ENCODE measurements around the gene DLGAP1. TPM values are rescaled to one million over a fixed set of nuclear protein-coding genes. Genes with fewer than 3 reads are reported as not detected.
"Not testable (repeated sequence)": the region's sequence is repeated elsewhere in the genome, so short reads cannot be mapped to it uniquely, and the experiment has no call there.

The DLGAP1 gene
- total RNA-seq, 1 donor from 2014 or later = 4.4 TPM

DNA sequence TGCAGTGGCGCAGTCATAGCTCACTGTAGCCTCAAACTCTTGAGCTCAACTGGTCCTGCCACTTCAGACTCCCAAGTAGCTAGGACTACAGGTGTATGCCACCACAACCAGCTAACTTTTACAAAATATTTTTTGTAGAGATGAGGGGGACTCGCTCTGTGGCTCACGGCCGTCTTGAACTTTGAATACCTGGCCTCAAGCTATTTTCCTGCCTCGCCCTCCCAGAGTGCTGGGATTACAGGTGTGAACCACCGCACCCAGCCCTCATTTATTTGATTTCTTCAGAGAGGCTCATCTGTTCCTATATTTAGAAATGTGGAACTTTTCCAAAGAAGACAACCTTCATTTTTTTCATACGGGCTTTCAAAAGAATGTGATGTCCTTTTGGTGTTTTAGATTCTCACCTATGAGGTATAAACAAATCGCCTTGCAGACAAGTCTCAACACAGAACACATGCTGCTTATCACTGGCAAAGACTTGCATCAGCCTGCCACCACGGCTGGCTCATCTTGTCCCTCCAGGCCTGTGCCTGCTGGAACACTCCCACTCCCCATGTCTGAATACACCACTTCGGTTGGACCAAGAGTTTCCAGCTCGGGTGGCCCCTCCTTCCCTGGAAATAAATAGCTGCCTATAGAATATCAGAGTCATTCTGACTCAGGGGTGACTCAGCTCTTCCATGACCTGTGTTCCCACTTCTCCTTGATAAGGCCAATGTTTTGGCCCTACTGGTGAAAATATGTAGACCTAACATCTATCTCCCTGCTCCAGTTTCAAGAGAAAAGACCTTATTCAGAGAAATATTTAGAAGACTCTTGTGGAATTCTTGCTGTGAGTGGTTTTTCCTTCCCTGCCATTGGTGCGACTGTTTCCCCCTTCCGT, 802.5 kb downstream of the DLGAP1 start:
- DNase-seq = peak; percentile 68

DNA sequence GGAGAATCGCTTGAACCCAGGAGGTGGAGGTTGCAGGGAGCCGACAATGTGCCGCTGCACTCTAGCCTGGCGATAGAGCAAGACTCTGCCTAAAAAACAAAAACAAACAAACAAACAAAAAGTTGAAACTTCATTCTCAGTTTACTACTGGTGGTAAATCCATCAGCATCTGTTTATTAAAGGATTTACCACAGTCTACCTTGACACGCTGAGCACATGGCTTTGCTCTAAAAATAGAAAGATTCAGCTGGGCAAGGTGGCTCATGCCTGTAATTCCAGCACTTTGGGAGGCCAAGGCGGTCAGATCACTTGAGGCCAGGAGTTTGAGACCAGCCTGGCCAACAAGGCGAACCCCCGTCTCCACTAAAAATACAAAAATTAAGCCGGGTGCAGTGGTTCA, 803.8 kb downstream of the DLGAP1 start:
- DNase-seq = no peak

DNA sequence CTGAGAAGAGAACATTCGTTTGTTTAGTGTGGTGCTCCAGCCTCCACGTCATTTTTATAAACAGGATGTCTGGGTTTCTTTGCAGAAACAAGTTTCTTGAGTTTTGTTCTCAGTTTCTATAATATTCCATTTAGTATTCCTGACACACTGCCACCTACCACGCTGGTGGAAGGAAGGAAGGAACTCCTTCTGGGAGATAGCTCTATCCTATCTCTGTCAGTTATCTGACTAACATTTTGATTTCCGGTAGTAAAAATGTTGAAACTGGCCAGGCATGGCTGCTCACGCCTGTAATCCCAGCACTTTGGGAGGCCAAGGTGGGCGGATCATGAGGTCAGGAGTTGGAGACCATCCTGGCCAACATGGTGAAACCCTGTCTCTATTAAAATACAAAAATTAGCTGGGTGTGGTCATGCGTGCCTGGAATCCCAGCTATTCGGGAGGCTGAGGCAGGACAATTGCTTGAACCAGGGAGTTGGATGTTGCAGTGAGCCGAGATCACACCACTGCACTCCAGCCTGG, 804.5 kb downstream of the DLGAP1 start:
- DNase-seq = not testable (repeated sequence)

DNA sequence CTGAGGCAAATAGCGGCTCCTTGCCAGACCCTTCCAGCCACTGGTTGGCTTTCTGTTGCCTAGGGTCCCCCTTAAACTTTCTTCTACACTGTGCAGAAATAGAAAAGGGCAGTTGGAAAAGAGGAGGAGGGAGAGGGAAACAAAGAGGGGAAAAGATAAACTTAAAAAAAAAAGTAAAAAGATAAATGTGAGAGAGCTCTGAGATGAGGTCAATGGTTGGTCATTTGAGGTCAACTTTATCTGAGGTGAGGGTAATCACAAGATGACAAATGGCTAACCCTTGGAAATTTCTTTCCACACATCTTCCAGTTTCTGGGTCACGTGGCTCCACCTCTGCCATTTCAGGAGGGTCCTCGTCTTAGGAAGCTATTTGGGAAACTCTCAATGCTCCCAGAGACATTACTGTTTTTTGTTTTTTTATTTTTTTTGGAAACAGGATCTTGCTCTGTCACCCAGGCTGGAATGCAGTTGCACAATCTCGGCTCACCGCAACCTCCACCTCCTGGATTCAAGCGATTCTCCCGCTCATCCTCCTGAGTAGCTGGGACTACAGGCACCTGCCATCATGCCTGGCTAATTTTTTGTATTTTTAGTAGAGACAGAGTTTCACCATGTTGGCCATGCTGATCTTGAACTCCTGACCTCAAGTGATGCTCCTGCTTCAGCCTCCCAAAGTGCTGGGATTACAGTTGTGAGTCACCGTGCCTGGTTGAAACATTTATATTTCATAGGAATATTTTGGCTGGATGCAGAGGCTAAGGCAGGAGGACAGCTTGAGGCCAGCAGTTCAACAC, 805.3 kb downstream of the DLGAP1 start:
- no peak for DNase-seq

DNA sequence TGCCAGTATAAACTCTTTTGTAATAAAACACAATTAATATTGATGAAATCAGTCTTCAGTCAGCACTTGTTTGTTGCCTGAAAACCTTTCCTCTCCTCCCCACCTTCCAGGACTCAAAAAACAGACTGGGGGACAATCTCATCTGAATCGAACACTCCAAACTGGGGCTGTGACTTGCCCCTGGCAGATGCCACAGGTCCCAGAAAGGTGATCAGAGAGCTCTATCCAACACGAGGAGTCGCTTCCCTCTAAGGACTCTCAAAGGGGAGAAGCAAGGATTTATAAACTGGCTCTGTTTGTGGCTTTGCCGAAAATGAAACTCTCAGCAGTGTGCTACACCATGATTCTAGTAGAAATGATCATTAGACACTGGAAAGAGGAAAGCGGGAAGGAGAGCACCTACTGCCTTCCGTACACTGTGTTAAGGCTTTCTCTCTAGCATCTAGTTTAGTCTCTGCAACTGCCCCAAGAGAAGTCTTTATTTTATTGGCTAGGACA, 805.9 kb downstream of the DLGAP1 start:
- DNase-seq = no peak

DNA sequence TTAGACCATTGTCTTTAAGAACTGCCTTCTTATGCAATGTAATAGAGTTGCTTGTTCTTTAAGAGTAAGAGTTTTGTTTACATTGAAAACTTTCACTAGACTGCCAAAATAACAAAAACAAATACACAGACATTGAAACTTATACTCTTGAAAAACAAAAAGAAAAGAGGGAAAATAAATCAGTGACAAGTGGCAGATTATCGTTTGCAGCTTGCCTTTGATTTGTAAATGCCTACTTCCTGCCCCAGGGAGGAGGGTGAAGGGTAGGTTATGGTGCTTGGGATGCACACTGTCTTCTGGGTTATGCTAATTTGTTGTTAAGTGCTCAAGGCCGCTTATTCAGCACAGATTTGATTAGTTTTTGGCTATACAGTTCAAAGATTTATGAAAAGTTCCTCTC, 806.5 kb downstream of the DLGAP1 start:
- DNase-seq = no peak

DNA sequence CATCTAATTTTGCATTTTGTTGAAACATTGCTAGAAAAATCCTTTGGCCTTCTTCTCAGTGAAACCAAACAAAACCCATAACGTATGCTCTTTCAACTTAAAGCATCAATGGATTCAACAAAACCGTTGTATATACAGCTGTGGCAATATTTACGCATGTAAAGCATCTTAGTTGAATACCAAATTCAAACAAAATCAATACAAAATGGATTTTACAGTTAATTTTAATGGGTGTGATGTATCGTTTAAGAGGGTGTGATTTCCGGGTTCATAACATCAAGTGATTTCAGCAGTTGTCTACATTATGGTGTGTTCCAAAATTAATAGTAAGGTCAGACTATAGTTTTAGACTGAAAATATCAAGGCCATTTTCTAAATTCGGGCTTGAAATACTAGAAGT, 806.9 kb downstream of the DLGAP1 start:
- DNase-seq = no peak

DNA sequence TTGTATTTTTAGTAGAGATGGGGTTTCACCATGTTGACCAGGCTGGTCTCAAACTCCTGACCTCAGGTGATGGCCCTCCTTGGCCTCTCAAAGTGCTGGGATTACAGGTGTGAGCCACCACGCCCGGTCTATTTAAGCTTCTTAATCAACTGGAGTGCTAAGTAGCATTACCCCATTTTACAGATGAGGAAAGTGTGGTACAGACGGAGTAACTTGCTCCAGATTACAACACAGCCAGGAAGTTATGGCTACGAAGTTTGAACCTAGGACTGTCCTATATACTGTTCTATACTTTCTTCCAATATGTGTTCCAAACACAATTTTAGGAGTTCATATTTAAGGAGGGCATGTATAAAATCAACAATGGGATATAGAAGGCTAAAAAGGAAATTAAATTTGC, 807.5 kb downstream of the DLGAP1 start:
- no peak for DNase-seq

DNA sequence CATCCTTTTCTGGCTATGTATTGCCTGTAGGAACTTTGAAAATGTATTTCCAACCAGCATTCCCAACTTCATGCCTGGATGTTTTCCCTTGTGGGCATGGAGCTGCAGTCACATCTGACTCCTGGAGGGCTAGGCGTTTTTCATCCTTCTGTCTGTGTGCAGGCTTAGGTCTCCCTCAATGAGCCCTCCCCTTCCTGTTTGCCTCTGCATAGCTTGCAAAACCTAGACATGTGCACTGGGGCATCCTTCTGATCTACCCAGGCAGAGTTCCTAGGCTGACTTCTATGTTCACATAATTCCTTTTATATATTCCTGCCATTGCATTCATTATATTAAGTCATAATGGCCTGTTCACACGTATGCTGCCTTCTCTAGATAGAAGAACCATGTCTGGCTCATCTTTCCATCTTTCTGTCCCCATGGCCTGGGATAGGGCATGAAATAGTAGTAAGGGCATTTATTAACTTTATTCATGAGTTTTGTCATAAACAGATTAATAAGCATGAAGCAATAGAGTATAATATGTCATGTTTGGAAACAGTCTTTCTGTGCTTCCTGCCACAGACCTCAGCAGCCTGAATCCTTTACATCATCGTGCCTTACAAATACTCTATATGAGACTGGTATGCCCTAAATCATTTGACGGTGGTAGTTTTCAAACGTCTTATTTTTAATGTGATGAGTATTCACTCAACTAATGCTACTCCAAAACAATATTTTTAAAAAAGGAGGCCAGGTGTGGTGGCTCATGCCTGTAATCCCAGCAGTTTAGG, 809.5 kb downstream of the DLGAP1 start:
- no peak for DNase-seq

DNA sequence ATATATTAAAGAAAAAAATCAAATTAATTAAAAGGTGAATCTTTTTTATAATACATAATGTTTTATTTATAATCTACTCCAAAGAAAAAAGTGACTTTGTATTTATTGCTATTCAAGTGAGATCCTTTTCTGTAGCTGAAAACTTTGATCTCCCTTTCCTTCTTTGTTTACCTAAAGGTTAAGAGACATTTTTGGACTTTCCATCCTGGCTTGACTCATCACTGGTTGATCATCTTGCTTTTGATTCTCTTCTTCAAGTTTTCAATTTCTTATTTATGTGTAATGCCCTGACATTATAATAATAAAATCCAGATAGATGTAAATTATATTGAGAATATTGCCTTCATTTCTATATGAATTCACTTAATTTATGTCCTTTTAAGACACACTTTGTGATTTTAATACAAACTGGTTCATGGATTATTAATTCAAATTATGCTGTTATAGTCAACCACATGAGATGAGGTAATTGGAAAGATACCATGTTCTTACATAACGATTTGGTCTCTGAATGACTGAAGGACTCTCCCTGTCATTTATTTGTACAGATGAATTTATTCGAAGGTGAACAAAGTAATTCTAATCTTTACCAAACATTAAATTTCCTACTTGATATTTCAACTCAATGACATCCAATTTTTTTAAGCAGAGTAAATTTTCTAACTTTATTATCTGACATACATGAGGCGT, 820.7 kb downstream of the DLGAP1 start:
- no peak for DNase-seq

DNA sequence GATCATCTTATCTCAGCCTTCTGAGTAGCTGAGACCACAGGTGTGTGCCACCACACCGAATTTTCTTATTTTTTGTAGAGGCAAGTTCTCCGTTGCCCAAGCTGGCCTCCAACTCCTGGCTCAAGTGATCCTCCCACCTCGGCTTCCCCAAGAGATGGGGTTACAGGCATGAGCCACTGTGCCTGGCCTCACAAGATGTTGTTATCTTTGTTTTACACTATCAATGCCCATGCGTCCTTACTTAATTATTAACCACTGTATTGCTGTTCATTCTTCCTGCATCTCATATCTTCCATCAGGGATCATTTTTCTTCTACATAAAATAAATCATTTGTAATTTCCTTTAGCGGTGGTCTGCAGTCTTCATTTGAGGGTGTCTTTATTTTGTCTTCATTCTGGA, 823.2 kb downstream of the DLGAP1 start:
- DNase-seq = no peak

DNA sequence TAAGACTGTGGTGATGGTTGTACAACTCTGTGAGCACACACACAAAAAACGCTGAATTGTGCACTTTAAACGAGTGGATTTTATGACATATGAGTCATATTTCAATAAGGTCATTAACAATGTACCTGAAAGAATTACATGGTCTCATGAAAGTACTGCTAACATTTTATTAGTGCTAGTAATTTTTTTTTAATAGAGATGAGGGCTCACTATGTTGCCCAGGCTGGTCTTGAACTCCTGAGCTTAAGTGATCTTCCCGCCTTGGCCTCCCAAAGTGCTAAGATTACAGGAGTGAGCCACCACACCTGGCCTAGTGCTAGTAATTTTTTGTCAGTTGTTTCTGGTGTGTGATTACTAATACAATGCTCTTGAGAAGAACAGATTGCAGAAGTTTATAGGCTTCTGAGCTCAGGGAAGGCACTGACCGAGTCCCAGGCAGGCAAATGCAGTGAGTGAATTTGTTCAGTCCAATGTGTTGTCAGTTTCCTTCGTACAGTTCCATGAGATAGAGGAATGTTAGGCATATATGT, 828.1 kb downstream of the DLGAP1 start:
- DNase-seq = no peak

DNA sequence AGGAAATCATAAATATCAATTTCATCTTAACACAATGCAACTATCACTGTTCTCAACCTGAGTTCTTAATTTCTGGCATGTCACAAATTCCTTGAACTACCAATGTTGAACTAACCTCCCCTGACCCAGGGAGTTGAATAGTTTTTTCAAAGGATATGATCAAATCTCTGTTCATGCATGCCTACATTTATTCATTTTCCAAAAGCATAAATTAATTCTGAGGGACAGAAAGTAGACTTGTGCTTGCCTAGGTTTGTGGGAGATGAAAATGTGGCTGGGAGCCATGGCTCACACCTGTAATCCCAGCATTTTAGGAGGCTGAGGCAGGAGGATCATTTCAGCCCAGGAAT, 829.4 kb downstream of the DLGAP1 start:
- DNase-seq = no peak

DNA sequence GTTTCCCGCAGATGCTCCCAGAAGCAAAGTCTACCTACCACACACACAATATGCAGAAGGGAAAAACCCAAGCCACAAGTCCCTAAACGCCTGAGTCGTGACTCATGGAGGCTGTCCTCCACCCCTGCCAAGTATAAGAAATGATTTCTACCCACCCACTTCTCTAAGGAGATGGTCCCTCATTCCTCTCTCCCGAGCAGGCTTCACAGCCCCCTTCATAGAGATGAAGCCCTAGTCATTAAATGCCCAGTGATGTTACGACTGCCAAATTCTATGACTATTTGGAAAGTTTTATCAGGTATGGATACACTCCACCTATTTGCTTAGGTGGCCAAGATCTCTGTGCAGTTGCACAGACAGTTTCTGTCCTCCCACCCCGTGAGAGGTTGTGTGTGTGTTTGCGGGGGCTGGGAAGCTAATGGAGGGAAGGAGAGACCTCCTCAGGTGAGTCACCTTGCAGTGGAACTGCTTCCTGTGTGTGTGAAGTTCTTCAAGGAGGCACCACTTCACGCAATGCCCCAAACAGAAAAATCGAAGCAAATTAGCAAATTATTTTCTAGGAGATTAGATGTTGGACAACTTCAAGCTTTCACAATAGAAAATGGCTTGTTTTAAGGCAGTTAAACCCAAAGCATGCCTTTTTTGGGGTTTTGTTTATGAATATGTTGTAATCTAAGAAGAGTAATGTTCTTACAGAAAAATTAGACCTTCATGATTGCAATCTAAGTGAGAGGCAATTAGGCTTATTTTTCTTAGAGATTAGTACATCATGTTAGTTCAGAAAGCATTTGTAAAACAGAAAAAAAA, 830.0 kb downstream of the DLGAP1 start:
- no peak for DNase-seq

DNA sequence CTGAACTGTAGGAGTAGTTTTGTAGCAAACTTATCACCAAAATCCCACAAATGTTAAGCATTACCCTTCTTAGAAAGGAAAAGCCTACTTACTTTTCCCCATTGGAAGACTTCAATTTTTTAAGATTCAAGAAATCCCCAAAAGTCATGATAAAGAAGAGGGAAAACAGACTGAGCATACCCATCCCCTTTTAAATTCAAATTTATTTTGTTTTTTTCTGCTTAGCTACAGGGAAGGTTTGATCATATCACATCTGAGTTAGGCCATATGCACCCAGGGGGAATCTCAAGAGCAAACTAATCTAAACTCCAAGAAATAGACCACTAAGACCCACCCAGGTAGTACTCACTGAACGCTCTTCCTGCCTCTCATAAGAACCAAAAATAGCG, 830.6 kb downstream of the DLGAP1 start:
- DNase-seq = peak; percentile 46

DNA sequence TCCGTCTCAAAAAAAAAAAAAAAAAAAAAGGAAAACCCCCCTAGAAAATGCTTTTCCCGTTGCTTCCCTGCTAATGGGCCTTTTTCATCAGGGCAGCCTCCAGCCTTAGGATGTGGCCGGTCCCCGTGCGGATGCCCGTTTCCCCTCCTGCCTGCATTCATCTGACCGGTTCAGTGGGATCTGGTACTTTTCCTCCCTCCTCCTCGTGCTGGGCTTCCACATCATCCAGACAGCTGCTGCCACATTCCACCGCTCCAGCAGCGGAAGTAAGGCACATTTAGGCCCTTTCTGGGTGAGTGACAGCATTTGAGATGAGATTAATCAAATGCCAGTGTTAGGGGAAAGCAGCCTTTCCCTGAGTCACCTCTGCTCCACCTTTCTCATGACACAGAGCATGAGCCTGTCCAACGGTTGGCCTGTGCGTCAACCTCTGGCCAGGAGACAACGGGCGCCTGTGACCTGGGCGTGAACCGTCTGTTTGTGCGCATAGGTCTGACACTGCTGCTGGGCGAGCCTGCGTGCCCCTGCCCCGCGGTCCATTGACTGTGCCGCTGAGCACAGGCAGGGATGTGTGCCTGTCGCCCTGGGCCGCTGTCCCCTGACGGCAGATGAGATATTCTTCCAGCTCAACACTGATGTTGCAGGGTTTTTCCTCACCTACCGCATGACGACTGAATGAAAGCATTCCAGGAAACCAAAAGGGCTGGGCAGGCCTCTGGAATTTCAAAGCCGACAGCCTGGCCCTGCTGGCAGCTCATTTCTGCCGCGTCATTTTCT, 831.1 kb downstream of the DLGAP1 start:
- peak; percentile 82 for DNase-seq

DNA sequence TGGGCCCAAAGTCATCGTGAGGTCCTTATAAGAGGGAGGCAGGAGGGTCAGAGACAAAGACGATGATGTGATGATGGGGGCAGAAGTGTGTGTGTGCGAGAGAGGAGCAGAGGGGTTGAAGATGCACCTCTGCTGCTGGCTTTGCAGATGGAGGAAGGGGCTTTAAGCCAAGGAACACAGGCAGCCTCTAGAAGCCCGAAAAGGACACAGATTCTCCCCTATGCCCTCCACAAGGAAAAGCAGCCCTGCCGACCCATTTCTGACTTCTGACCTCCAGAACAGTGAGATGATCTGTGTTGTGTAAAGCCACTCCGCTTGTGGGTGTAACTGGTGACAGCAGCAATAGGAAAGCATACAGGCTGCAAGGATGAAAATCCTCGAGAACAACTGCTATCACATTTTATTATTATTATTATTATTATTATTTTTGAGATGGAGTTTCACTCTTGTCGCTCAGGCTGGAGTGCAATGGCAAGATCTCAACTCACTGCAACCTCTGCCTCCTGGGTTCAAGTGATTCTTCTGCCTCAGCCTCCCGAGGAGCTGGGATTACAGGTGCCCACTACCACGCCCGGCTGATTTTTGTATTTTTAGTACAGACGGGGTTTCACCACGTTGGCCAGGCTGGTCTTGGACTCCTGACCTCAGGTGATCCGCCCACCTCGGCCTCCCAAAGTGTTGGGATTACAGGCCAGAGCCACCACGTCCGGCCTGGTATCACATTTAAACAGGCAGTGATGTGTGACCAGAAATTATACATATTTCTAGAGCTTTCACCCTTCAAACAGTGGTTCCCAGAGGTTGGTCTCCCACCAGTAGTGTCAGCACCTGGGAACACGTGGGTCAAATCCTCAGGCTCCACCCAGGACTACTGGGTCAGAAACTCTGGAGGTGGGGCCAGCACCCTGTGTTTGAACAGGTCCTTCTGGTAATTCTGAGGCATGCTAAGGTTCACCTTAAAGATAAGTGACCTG, 834.7 kb downstream of the DLGAP1 start:
- no peak for DNase-seq

DNA sequence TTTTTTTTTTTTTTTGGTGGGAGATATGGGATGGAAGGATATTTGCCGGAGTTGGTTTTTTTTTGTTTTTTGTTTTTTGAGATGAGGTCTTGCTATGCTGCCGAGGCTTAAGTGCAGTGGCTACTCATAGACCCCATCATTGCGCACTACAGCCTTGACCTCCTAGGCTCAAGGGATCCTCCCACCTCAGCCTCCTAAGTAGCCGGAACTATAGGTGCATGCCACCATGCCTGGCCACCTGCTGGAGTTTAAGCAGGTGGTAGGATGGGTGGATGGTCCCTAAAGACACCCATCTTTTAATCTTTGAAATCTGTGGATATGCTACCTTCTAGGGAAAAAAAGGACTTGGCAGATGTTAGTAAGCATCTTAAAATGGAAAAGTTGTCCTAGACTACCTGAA, 835.4 kb downstream of the DLGAP1 start:
- DNase-seq = no peak

DNA sequence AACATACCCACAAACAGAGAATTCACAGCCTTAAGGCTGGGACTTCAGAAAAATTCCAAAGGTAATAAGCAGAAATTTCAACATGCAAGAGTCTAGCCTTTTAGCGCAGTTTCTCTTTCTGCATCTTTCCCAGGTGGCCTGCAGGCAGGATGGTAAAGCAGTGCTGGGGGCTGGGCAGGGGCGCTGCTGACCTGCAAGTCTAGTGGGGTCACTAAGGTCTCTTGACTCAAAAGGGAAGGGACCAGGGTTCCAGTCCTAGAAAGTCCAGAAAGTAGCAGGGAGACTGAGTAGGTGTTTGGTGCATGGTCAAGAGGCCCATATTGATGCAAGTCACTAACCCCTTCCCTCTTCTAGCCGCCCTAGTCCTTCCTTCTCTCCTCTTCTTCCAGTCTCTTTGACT, 835.9 kb downstream of the DLGAP1 start:
- DNase-seq = no peak

Measured in tongue (tissue), 2 donors.